IPS-20b (cell line): ENCODE results near the gene USP10.

Source experiments
- H3K27ac ChIP-seq: one replicate; pipeline ENCODE4 v1.5.1; 2013; ENCODE audit warnings: low read length
- H3K27me3 ChIP-seq: 2 replicates; pipeline ENCODE4 v1.6.1; 2013; ENCODE audit warnings: mild to moderate bottlenecking, low read length, inconsistent platforms; ENCODE audit not compliant: insufficient read depth
- H3K36me3 ChIP-seq: 2 replicates; pipeline ENCODE4 v1.6.1; 2013; ENCODE audit warnings: low read depth, mild to moderate bottlenecking, inconsistent platforms, low read length, moderate library complexity; ENCODE audit not compliant: insufficient read depth
- H3K4me1 ChIP-seq: 2 replicates; pipeline ENCODE4 v1.6.1; 2013; ENCODE audit warnings: mild to moderate bottlenecking, control low read depth, inconsistent platforms, low read length, moderate library complexity; ENCODE audit not compliant: insufficient read depth
- H3K4me3 ChIP-seq: 2 replicates; pipeline ENCODE4 v1.5.1; 2013; ENCODE audit warnings: mild to moderate bottlenecking, low read length, inconsistent platforms
- H3K9ac ChIP-seq: 2 replicates; pipeline ENCODE4 v1.6.1; 2013; ENCODE audit warnings: low read depth, mild to moderate bottlenecking, inconsistent platforms, low read length, moderate library complexity
- H3K9me3 ChIP-seq: 2 replicates; pipeline ENCODE4 v1.6.1; 2013; ENCODE audit warnings: mild to moderate bottlenecking, low read depth, low read length, inconsistent platforms; ENCODE audit not compliant: insufficient read depth

Gene USP10

DNA sequence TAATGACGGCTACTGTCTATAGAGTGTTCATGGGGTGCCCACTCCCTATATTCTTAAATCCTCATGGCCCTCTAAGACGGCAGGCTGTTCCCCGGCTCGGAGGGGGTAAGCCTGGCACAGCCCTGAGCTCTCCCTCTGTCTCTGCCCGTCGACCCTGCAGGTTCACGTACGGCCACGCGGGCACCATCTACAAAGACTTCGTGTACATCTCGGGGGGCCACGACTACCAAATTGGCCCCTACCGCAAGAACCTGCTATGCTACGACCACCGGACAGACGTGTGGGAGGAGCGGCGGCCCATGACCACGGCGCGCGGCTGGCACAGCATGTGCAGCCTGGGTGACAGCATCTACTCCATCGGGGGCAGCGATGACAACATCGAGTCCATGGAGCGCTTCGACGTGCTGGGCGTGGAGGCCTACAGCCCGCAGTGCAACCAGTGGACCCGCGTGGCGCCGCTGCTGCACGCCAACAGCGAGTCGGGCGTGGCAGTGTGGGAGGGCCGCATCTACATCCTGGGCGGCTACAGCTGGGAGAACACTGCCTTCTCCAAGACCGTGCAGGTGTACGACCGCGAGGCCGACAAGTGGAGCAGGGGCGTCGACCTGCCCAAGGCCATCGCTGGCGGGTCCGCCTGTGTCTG is 38.3 kb upstream of the USP10 start:
- H3K27ac ChIP-seq = no peak overlapping the region
- no peaks in the 10 kb centered on the region for H3K4me1 ChIP-seq
- H3K36me3 ChIP-seq = peaks cover 68% of the 10 kb centered on the region
- no peak overlapping the region for H3K9ac ChIP-seq
- no peak overlapping the region for H3K4me3 ChIP-seq
- no peaks in the 10 kb centered on the region for H3K27me3 ChIP-seq
- no peaks in the 10 kb centered on the region for H3K9me3 ChIP-seq

DNA sequence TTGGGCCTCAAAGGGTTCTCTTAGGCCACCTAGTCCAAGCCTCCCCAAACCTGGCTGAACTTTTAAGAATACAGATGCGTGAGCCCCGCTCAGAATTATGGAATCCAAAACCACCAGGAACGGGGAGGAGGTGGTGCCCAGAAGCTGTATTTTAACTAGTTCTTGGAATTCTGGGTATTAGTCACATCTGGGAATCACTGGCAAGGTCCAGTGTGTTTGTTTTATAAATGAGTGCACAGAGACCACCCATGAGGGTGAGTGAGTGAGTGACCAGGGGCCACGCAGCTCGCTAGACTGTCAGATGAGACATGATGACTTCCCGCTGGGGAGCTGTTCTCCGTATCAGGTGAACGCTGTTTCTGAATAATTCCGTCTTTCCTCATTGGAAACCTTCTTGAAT is 37.3 kb upstream of the USP10 start:
- Histone ChIP-seq H3K4me1 (peaks cover 5% of the 10 kb centered on the region; the same call in 1 of the 2 replicates), H3K27ac (no peak overlapping the region), H3K9me3 (no peaks in the 10 kb centered on the region), H3K9ac (no peak overlapping the region), H3K27me3 (no peaks in the 10 kb centered on the region), H3K4me3 (no peak overlapping the region), H3K36me3 (peaks cover 59% of the 10 kb centered on the region)

DNA sequence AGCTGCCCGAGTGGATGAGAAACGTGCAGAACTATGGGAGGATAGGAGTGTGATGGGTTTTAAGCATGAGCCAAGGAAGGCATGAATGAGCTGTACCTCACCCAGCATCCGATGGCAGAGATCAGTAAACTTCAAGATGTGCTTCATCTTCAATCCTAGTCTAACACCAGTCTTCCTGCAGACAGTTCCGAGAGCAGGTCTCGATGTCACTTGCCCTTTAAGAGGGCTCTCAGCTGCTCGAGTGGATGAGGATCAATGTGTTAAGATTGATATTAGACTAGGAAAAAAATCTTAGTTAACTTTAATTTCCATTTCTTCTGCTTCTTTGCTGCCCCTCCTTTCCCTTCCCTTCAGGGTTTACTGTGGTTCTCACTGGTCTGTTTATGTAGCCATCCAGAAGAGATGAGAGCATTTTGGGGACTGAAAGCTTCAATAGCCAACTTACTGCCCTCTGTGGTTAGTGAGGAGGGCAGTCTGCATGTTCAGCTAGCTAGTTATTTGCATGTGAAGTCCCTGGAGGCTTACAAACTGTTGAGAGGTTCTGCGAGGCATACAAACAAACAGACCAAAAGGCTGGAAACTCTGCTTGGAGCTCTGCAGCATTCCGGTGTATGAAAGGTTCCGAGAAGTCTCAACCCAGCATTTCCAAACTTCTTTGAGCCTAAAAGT is 36.2 kb upstream of the USP10 start:
- no peaks in the 10 kb centered on the region for H3K9me3 ChIP-seq
- H3K27me3 ChIP-seq = no peaks in the 10 kb centered on the region
- H3K9ac ChIP-seq = no peak overlapping the region
- H3K27ac ChIP-seq = no peak overlapping the region
- H3K4me1 ChIP-seq = peaks cover 13% of the 10 kb centered on the region; the same call in 1 of the 2 replicates
- H3K4me3 ChIP-seq = no peak overlapping the region
- H3K36me3 ChIP-seq = peaks cover 49% of the 10 kb centered on the region

DNA sequence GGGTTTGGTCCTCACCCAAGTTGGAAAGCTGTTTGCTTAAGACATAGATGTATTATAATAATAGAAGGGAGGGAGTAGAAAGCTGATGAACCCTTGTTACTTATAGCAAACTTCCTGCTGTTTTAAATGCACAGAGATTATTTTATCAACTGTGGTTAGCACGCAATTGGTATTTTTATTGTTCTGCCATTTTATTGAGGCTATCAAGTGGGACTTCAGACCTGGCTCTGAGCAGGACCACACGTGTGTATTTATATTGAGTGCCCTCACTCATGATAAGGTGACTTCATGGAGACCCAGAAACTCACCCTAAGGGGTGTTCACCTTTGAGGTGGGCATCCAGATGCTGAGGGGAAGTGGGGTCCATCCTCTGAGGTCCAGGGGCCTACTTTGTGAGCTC is 34.4 kb upstream of the USP10 start:
- H3K27me3 ChIP-seq = no peaks in the 10 kb centered on the region
- no peaks in the 10 kb centered on the region for H3K9me3 ChIP-seq
- H3K27ac ChIP-seq = no peak overlapping the region
- H3K9ac ChIP-seq = no peak overlapping the region
- peaks cover 34% of the 10 kb centered on the region; the same call in 1 of the 2 replicates for H3K36me3 ChIP-seq
- no peak overlapping the region for H3K4me3 ChIP-seq
- H3K4me1 ChIP-seq = peaks cover 13% of the 10 kb centered on the region; the same call in 1 of the 2 replicates

DNA sequence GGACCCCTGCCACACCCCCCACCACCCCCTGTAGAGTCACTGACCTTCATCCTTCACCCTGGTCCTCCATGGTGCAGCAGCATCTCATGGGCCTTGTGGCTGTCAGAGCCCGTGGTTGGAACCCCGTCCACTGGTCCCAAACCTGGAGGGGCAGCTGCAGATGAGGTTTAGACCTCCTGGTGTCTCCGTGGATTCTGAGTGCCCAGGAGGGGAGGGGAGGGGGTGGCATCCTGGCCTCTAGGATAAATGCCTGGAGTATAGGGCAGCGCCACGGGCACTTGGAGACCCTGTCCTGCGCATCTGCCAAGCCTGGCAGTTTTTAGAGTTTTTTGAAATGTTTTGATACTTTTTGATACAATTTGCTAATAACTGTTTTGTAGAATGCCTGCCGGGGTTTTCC is 34.0 kb upstream of the USP10 start:
- Histone ChIP-seq H3K9me3 (no peaks in the 10 kb centered on the region), H3K27me3 (no peaks in the 10 kb centered on the region), H3K4me3 (no peak overlapping the region), H3K4me1 (peaks cover 13% of the 10 kb centered on the region; the same call in 1 of the 2 replicates), H3K36me3 (peaks cover 30% of the 10 kb centered on the region; the same call in 1 of the 2 replicates), H3K27ac (no peak overlapping the region), H3K9ac (no peak overlapping the region)

DNA sequence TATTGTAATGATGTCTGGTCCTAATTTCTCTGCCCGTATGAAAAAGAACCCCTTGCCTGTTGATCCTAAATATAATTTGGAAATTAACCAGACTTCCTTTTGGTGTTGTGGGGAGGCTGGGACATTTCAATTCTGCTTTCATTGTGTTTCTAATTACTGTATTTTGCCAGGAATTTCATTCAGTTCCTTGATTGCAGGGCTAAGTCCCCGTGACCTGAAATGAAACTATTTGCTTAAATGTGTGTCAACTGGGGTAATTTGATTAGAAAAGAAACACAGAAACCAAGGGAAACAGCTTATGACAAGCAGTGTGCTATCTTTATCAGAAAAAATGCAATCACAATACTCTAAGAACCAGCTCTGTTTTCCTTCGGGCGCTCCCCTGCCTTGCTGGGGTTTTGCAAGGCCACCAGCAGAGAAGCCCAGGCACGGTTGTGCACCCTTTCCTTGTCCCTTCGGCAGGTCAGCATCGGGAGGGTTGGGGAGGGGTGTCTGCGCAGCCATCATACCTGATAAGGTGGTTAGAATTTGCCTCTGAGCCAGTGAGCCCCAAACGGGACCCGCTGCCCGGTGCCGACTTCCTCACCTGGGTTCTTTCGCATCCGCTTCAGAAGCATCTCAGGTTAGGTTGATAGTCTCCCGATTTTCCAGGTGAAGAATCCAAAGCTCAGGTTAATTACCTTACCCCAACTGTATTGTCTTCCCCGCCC is 32.0 kb upstream of the USP10 start:
- no peaks in the 10 kb centered on the region for H3K27me3 ChIP-seq
- no peak overlapping the region for H3K27ac ChIP-seq
- peak overlapping the region; percentile 34 for H3K4me3 ChIP-seq
- peaks cover 13% of the 10 kb centered on the region; the same call in 1 of the 2 replicates for H3K4me1 ChIP-seq
- no peaks in the 10 kb centered on the region for H3K9me3 ChIP-seq
- H3K9ac ChIP-seq = 0 out of 2 replicates have a peak overlapping the region, but pooled peaks have one; percentile 18
- H3K36me3 ChIP-seq = peaks cover 11% of the 10 kb centered on the region; the same call in 1 of the 2 replicates

DNA sequence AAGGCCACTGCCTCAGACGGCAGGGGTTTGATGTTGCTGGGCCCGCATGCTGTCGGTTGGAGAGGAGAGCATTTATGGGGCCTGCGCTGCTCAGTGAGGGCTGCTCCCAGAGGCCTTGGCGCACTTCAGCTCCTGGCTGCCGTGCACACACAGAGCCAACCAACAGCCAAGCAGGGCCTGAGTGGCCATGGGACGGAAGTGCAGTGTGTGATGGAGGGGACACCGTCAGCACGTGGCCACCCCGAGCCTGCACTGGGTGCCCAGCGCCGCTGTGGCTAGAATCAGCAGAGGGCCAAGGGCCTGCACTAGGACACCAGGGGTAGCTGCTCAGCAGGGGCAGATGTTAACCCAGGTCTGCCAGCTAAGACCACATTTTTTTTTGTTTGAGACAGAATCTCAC is 29.7 kb upstream of the USP10 start:
- Histone ChIP-seq H3K4me3 (no peak overlapping the region), H3K4me1 (peaks cover 13% of the 10 kb centered on the region; the same call in 1 of the 2 replicates), H3K9me3 (no peaks in the 10 kb centered on the region), H3K27me3 (no peaks in the 10 kb centered on the region), H3K27ac (no peak overlapping the region), H3K9ac (no peak overlapping the region), H3K36me3 (no peaks in the 10 kb centered on the region)

DNA sequence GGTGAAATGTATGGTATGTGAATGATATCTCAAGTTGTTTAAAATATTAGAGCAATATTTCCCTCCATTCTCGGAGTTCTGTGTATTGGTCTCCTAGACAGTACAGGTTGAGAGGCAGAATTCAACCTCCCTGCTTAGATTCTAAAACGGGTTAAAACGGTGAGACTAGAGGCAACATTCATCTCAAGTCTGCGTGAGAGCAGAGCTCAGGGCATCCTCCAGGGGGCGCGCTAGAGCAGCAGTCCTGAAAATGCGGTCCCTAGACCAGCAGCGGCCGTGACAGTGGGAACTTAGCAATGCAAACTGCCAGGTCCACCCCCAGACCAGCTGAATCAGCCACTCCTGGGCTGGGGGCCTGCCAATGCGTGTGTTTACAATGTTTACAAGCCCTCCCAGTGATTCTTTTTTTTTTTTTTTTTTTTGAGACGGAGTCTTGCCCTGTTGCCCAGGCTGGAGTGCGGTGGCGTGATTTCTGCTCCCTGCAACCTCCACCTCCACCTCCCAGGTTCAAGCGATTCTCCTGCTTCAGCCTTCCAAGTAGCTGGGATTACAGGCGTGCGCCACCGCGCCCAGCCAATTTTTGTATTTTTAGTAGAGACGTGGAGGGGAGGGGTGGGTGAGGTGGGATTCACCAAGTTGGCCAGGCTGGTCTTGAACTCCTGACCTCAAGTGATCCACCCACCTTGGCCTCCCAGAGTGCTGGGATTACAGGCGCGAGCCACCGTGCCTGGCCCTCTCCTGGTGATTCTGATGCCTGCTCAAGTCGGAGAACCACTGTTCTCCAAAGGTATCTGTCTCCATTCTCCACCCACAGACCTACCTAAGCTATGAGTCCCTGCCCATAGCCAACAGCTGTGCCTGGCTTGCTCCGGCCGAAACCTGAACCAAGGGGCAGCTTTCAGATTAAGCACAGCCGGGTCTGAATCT is 27.3 kb upstream of the USP10 start:
- H3K27ac ChIP-seq = no peak overlapping the region
- H3K36me3 ChIP-seq = no peaks in the 10 kb centered on the region
- H3K4me1 ChIP-seq = peaks cover 9% of the 10 kb centered on the region; the same call in 1 of the 2 replicates
- no peak overlapping the region for H3K9ac ChIP-seq
- H3K9me3 ChIP-seq = no peaks in the 10 kb centered on the region
- no peaks in the 10 kb centered on the region for H3K27me3 ChIP-seq
- no peak overlapping the region for H3K4me3 ChIP-seq

DNA sequence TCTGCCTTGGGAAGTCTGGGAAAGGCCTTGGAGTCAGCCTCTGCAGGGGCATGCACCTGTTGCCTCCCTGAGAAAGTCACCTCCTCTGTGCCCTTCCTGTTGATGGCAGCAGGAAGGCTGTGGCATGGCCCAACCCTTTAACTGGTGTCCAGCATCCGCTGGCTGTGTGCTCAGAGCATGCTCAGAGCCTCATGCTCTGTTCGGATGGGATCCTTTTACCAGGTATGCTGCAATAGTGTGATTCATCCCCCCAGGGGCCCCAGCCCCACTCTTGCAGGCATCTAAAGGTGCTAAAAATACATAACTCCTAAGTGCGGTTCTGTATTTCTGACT is 26.6 kb upstream of the USP10 start:
- Histone ChIP-seq H3K4me1 (peaks cover 8% of the 10 kb centered on the region; the same call in 1 of the 2 replicates), H3K27ac (no peak overlapping the region), H3K9me3 (no peaks in the 10 kb centered on the region), H3K9ac (no peak overlapping the region), H3K4me3 (no peak overlapping the region), H3K36me3 (no peaks in the 10 kb centered on the region), H3K27me3 (no peaks in the 10 kb centered on the region)

DNA sequence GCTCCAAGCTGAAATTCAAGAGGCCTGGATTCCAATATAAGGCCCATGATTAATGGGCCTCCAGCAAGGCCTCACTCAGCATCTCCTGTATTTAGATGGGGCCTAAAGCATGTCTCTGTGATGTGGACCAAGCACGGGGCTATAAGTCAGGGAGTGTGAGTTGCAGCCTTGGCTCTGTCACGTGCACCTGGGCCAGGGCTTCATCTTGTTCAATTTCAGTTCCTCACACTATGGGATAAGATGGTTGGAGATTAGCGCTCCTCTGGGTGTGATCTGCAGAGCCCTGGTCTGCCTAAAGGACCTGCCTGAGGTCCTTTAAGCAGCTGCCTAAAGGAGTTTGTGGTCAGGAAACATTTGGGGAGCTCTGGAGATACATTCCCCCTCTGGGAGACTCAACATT is 26.2 kb upstream of the USP10 start:
- Histone ChIP-seq H3K4me1 (peaks cover 6% of the 10 kb centered on the region; the same call in 1 of the 2 replicates), H3K27me3 (no peaks in the 10 kb centered on the region), H3K9ac (no peak overlapping the region), H3K4me3 (no peak overlapping the region), H3K9me3 (no peaks in the 10 kb centered on the region), H3K27ac (no peak overlapping the region), H3K36me3 (no peaks in the 10 kb centered on the region)

DNA sequence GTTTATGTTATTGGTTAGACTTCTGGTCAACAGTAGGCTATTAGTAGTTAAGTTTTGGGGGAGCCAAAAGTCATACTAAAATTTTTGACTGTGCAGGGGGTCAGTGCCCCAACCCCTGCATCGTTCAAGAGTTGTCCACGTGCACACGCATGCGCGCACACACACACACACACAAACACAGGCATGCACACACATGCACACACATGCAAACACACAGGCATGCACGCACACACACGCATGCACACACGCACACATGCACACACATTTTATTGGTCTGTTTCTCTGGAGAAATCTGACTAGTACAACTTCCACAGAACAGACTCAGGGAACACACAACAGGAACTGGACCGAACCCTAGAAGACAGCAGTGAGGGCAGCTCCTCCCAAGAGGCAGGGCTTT is 24.4 kb upstream of the USP10 start:
- Histone ChIP-seq H3K4me3 (no peak overlapping the region), H3K9me3 (no peaks in the 10 kb centered on the region), H3K9ac (no peak overlapping the region), H3K27ac (no peak overlapping the region), H3K36me3 (no peaks in the 10 kb centered on the region), H3K27me3 (no peaks in the 10 kb centered on the region), H3K4me1 (peaks cover 6% of the 10 kb centered on the region; the same call in 1 of the 2 replicates)
